Transverse colon (tissue), 4 donors: ENCODE data around the gene TTC23. TPM values are rescaled to one million over a fixed set of nuclear protein-coding genes. Genes with fewer than 3 reads are reported as not detected.

Experiments
- DNase-seq: peaks from one replicate; pipeline ENCODE4 v3.0.0-alpha.2; 2019
- H3K27ac ChIP-seq, 4 donors: fragments of 200-600 bp; sonication (generic); 2 replicates each; pipeline ENCODE4 v1.5.1; 2016 to 2018; ENCODE audit warnings: inconsistent platforms in 4 of 4
- H3K27me3 ChIP-seq: fragments of 200-600 bp; sonication (generic); 2 replicates; pipeline ENCODE4 v1.5.1; 2017; ENCODE audit warnings: inconsistent platforms
- H3K36me3 ChIP-seq, 4 donors: fragments of 200-600 bp; sonication (generic); 2 replicates each; pipeline ENCODE4 v1.5.1; 2017 to 2019; ENCODE audit warnings: inconsistent platforms in 4 of 4
- H3K4me1 ChIP-seq, 4 donors: fragments of 200-600 bp; sonication (generic); 2 replicates each; pipeline ENCODE4 v1.5.1; 2017 to 2020; ENCODE audit warnings: inconsistent platforms in 4 of 4
- H3K4me3 ChIP-seq, 4 donors: fragments of 200-600 bp; sonication (generic); 1 replicate in 1 of 4; 2 replicates in 3 of 4; pipeline versions ENCODE4 v1.5.1 to v1.6.1; 2017 to 2019; ENCODE audit warnings: inconsistent platforms in 4 of 4
- H3K9me3 ChIP-seq, 2 donors: fragments of 200-600 bp; sonication (generic); 2 replicates each; pipeline ENCODE4 v1.5.1; 2017 to 2019; ENCODE audit warnings: inconsistent platforms in 2 of 2
- CTCF ChIP-seq, 5 experiments: fragments of 200-600 bp in 3 of 5; fragments of 450-650 bp in 2 of 5; sonication (generic) in 3 of 5; IDR thresholded peaks; 1 replicate in 2 of 5; 2 replicates in 3 of 5; pipeline ENCODE4 v1.5.1; 2016 to 2017; ENCODE audit warnings: antibody characterized with exemption in 5 of 5, inconsistent platforms in 3 of 5, mild to moderate bottlenecking in 2 of 5, moderate library complexity in 1 of 5
- EP300 ChIP-seq: sonication (generic); formaldehyde crosslinking; IDR thresholded peaks from one replicate; pipeline ENCODE4 v1.6.1; 2017; ENCODE audit warnings: antibody characterized with exemption, low read depth
- POLR2A ChIP-seq: fragments of 450-650 bp; IDR thresholded peaks from one replicate; pipeline ENCODE4 v1.6.1; 2016; ENCODE audit warnings: antibody characterized with exemption, mild to moderate bottlenecking, moderate library complexity
- POLR2AphosphoS5 ChIP-seq, 3 donors: sonication (generic); formaldehyde crosslinking; IDR thresholded peaks; one replicate each; pipeline ENCODE4 v1.6.1; 2016; ENCODE audit warnings: antibody characterized with exemption in 3 of 3
- WGBS, 2 donors: methylation state at CpG; one replicate each; pipeline ENCODE4 v1.1.5; 2018; ENCODE audit warnings: low coverage in 1 of 2; 5-methylcytosine and 5-hydroxymethylcytosine counted together
- in situ Hi-C, 4 donors: fragments of 200-750 bp; cut with MboI; loops; one replicate each; pipeline versions ENCODE4 v1.15.0 to v1.15.1; 2017; ENCODE audit warnings: low sequenced_read_pairs in 3 of 4, low pct_ligation_motif_present in 1 of 4, low pct_unique_long_range_greater_than_20kb in 1 of 4
- intact Hi-C: fragments of 100-400 bp; cut with DNase I; formaldehyde crosslinking; loops from one replicate; pipeline ENCODE4 v1.15.1; 2023; ENCODE audit warnings: low total_unique reads
- total RNA-seq, 4 donors: library from RNA; depleted of rRNA; stranded (reverse); fragments of >200 nt; gene quantifications; one replicate each; pipeline ENCODE4 v1.1.0, GENCODE V29; 2016

TTC23 gene
- total RNA-seq, 4 donors from 2014 or later: 7.8 to 23.5 (median 12.5) TPM

GRCh38 chr15:99126930-99127329, 122.5 kb downstream of the TTC23 start:
- Histone ChIP-seq H3K36me3 (peaks cover 0 to 4% (median 0%) of the 10 kb centered on the region in 4 donors), H3K27me3 (no peaks in the 10 kb centered on the region), H3K9me3 (no peaks in the 10 kb centered on the region), H3K27ac (peak overlapping the region; percentile 21 to 92 (median 90)), H3K4me1 (peaks cover 13 to 34% (median 21%) of the 10 kb centered on the region in 4 donors), H3K4me3 (no peak overlapping the region)
- TF ChIP-seq POLR2AphosphoS5 (IDR thresholded peaks at IDR 0.05) (no peak), EP300 (no peak), POLR2A (no peak), CTCF (IDR thresholded peaks at IDR 0.05) (no peak)
- in situ Hi-C loops (no loop called here), intact Hi-C loops (no loop called here)
- DNase-seq: no peak
- 92 to 100% methylated on average over 1 to 3 of the region's 3 CpGs for WGBS, 2 donors

GRCh38 chr15:99126131-99126588, 123.2 kb downstream of the TTC23 start:
- H3K27ac ChIP-seq: peak overlapping the region; percentile 84 to 92 (median 90)
- intact Hi-C loops: no loop called here
- in situ Hi-C loops: no loop called here

GRCh38 chr15:99125061-99125891, 124.1 kb downstream of the TTC23 start:
- WGBS, 2 donors: 85 to 90% methylated on average over 11 to 29 of the region's 29 CpGs

More at GRCh38 chr15:99126131-99126588, 123.2 kb downstream of the TTC23 start:
- peaks cover 13 to 34% (median 23%) of the 10 kb centered on the region in 4 donors for H3K4me1 ChIP-seq
- H3K36me3 ChIP-seq: peaks cover 0 to 4% (median 0%) of the 10 kb centered on the region in 4 donors
- no peaks in the 10 kb centered on the region for H3K27me3 ChIP-seq
- TF ChIP-seq POLR2AphosphoS5 (IDR thresholded peaks at IDR 0.05) (no peak), POLR2A (no peak), EP300 (no peak), CTCF (IDR thresholded peaks at IDR 0.05) (no peak)
- no peak overlapping the region for H3K4me3 ChIP-seq
- 88 to 100% methylated on average over 1 to 7 of the region's 7 CpGs for WGBS, 2 donors
- no peak for DNase-seq
- no peaks in the 10 kb centered on the region for H3K9me3 ChIP-seq

More at GRCh38 chr15:99125061-99125891, 124.1 kb downstream of the TTC23 start:
- peaks cover 0 to 4% (median 0%) of the 10 kb centered on the region in 4 donors for H3K36me3 ChIP-seq
- TF ChIP-seq POLR2A: no peak
- no peak for TF ChIP-seq CTCF (IDR thresholded peaks at IDR 0.05)
- no peak for TF ChIP-seq EP300
- TF ChIP-seq POLR2AphosphoS5 (IDR thresholded peaks at IDR 0.05): no peak
- H3K4me1 ChIP-seq: peaks cover 13 to 37% (median 23%) of the 10 kb centered on the region in 4 donors
- peak overlapping the region; percentile 84 to 92 (median 90) for H3K27ac ChIP-seq
- in situ Hi-C loops (no loop called here), intact Hi-C loops (no loop called here)
- no peak for DNase-seq
- no peak overlapping the region for H3K4me3 ChIP-seq
- H3K27me3 ChIP-seq: no peaks in the 10 kb centered on the region
- no peaks in the 10 kb centered on the region for H3K9me3 ChIP-seq
